A673 (cell line): Measurements from ENCODE around the gene TMEM129.

Source experiments
- EZH2 ChIP-seq: fragments of 200-600 bp; sonication (generic); IDR thresholded peaks from 2 replicates; pipeline ENCODE4 v1.6.1; 2017; ENCODE audit warnings: borderline replicate concordance, low read depth, mild to moderate bottlenecking, mixed read lengths, antibody characterized with exemption, low read length; ENCODE audit not compliant: poor library complexity, severe bottlenecking
- TF ChIP-seq, protein P1 (sequence below): fragments of 300-800, 200-600 bp; sonication (generic); conservative IDR thresholded peaks from 2 replicates; pipeline ENCODE4 v1.5.1; 2017; ENCODE audit warnings: low read depth, mild to moderate bottlenecking, antibody characterized with exemption, low read length, moderate library complexity, mixed read lengths

DNA sequence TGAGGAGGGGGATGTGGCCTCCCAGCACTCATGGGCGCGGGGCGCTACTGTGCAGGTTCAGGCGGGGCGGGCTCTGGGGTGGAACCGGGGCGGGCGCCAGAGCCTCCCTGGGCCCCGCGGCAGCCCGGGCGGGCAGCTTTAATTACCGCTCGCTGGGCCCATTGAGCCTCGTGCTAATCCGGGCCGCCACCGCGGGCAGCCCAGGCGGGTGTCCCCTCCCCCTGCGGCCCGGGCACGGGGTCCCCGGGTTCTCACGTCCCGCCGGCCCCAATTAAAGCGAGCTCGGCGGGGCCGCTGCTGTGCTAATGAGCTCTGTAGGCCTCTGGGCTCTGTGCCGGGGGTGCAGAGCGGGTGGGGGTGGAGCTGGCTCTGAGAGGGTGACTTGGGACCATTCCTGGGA lies 49.1 kb upstream of the TMEM129 start:
- TF ChIP-seq, protein P1, sequence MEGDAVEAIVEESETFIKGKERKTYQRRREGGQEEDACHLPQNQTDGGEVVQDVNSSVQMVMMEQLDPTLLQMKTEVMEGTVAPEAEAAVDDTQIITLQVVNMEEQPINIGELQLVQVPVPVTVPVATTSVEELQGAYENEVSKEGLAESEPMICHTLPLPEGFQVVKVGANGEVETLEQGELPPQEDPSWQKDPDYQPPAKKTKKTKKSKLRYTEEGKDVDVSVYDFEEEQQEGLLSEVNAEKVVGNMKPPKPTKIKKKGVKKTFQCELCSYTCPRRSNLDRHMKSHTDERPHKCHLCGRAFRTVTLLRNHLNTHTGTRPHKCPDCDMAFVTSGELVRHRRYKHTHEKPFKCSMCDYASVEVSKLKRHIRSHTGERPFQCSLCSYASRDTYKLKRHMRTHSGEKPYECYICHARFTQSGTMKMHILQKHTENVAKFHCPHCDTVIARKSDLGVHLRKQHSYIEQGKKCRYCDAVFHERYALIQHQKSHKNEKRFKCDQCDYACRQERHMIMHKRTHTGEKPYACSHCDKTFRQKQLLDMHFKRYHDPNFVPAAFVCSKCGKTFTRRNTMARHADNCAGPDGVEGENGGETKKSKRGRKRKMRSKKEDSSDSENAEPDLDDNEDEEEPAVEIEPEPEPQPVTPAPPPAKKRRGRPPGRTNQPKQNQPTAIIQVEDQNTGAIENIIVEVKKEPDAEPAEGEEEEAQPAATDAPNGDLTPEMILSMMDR = no peak
- TF ChIP-seq EZH2 = no peak
